ENCODE data around the gene ANKRD10.
A peak's percentile ranks its signal among the peaks of the same experiment; 100 is the strongest.

The ANKRD10 gene

GRCh38 chr13:110944968-110945927 is 30.4 kb upstream of the ANKRD10 start:
- no peak for TF ChIP-seq CTCF (IDR thresholded peaks at IDR 0.05; ENCODE audit: insufficient read depth, low read length)
- TF ChIP-seq REST (IDR thresholded peaks at IDR 0.05; ENCODE audit: insufficient replicate concordance, low read depth): no peak
- no peak for TF ChIP-seq GABPA (IDR thresholded peaks at IDR 0.05; ENCODE audit: low read depth)
- no peak for TF ChIP-seq POLR2AphosphoS5 (IDR thresholded peaks at IDR 0.05; ENCODE audit: low read depth)
- no peak for TF ChIP-seq SPI1 (IDR thresholded peaks at IDR 0.05; ENCODE audit: borderline replicate concordance, low read depth)
- DNase-seq (ENCODE audit: low read depth in 1 of 2, low spot score in 1 of 2): no peak
- no peak overlapping the region for H3K27ac ChIP-seq (replicated peaks)

GRCh38 chr13:110944121-110944967 is 29.5 kb upstream of the ANKRD10 start:
- no peak overlapping the region for H3K4me3 ChIP-seq (replicated peaks; ENCODE audit: insufficient read depth, low read length)
- TF ChIP-seq CTCF (IDR thresholded peaks at IDR 0.05; ENCODE audit: insufficient read depth, low read length) (peak; percentile 70), REST (IDR thresholded peaks at IDR 0.05; ENCODE audit: insufficient replicate concordance, low read depth) (no peak)
- DNase-seq (ENCODE audit: low read depth in 1 of 2, low spot score in 1 of 2): peak; percentile 47 to 57
- H3K27ac ChIP-seq (replicated peaks): no peak overlapping the region
- no peaks in the 10 kb centered on the region for H3K27me3 ChIP-seq (ENCODE audit: insufficient read depth, poor library complexity, severe bottlenecking)

More at GRCh38 chr13:110944968-110945927, 30.4 kb upstream of the ANKRD10 start:
- Histone ChIP-seq H3K4me3 (replicated peaks; ENCODE audit: insufficient read depth, low read length) (no peak overlapping the region), H3K27me3 (ENCODE audit: insufficient read depth, poor library complexity, severe bottlenecking) (no peaks in the 10 kb centered on the region)

GRCh38 chr13:110942248-110942981 is 27.5 kb upstream of the ANKRD10 start:
- Histone ChIP-seq H3K27me3 (ENCODE audit: insufficient read depth, poor library complexity, severe bottlenecking) (no peaks in the 10 kb centered on the region), H3K4me3 (replicated peaks; ENCODE audit: insufficient read depth, low read length) (no peak overlapping the region), H3K27ac (replicated peaks) (no peak overlapping the region)
- TF ChIP-seq CTCF (IDR thresholded peaks at IDR 0.05; ENCODE audit: insufficient read depth, low read length): no peak
- no peak for TF ChIP-seq REST (IDR thresholded peaks at IDR 0.05; ENCODE audit: insufficient replicate concordance, low read depth)
- no peak for TF ChIP-seq SPI1 (IDR thresholded peaks at IDR 0.05; ENCODE audit: borderline replicate concordance, low read depth)
- no peak for TF ChIP-seq POLR2AphosphoS5 (IDR thresholded peaks at IDR 0.05; ENCODE audit: low read depth)
- no peak for TF ChIP-seq GABPA (IDR thresholded peaks at IDR 0.05; ENCODE audit: low read depth)
- no peak for DNase-seq (ENCODE audit: low read depth in 1 of 2, low spot score in 1 of 2)

Data from HL-60 (cell line).